Stimulated activated CD8-positive, alpha-beta memory T cell treated with anti-CD3 and anti-CD28 coated beads, Interleukin-15, amount 100 ng/mL, for 1 hour (primary cell): Measurements from ENCODE around the gene IQCE.
"Not testable (repeated sequence)": the region's sequence is repeated elsewhere in the genome, so short reads cannot be mapped to it uniquely, and the experiment has no call there.

ENCODE experiments used
- DNase-seq: peaks from one replicate; pipeline ENCODE4 v3.0.0-alpha.2; 2020; ENCODE audit warnings: low read depth

IQCE gene

GRCh38 chr7:2555121-2556052, 3.4 kb upstream of the IQCE start, which contains the start of gene BRAT1:
TSS of gene BRAT1 (minus strand) at chr7:2555524. CDS start at chr7:2554431, 1,093 bp downstream.
- peak; percentile 96 for DNase-seq

GRCh38 chr7:2559283-2559950, 638 bp downstream of the IQCE start:
- no peak for DNase-seq

- not testable (repeated sequence) for DNase-seq
Measured at GRCh38 chr7:2563955-2564354, 5.2 kb downstream of the IQCE start.

- no peak for DNase-seq
Measured at GRCh38 chr7:2564970-2565540, 6.3 kb downstream of the IQCE start.

GRCh38 chr7:2566348-2566889, 7.6 kb downstream of the IQCE start:
- no peak for DNase-seq

GRCh38 chr7:2566890-2567678, 8.3 kb downstream of the IQCE start:
- DNase-seq, result no peak

DNA sequence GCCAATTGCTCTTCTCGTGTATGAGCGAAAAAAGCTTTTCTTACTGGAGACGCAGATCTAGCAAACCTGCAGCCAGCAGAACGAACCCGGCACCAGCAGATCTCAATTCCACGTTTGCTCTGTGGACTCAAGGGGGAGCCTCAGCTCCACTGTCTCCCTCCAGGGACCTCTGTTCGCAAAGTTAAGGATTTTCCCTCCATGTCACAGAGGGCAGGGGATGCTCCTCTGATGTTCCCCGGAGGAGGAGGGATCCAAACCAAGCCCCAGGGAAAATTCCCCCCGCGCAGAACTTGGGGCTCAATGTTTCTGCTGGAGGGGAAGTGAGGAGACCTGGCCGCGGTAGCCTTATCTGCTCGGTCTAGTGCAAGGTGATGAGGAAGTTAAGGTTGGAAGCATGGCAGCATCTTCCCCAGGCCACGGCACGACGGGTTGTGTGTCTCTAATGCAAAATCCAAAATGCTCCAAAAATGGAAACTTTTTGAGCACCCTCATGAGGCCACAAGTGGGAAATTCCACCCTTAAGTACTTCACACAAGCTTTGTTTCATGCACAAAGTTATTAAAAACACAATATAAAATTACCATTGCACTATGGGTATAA, 9.0 kb downstream of the IQCE start:
- DNase-seq, result no peak

GRCh38 chr7:2568521-2569223, 9.9 kb downstream of the IQCE start:
- no peak for DNase-seq

GRCh38 chr7:2569421-2569820, 10.6 kb downstream of the IQCE start:
- DNase-seq, result no peak

DNA sequence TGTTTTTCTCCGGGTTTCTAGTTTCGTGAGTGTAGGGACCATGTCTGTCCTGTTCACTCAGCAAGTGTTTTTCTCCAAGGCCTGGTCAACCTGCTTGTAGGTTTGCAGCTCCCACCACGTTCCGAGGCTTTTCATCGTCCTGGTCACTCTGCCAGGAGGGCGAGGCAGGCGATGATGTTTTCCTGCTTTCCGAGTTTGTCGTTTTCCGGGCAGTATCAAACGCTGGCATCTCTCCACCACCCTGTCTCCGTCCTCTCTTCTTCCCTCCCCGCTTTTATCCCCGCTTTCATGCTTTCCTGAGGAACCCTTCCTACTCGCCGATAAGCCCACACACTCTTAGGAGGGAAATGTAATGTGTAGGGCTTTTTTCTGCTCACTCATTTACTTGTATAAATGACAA, 11.2 kb downstream of the IQCE start:
- no peak for DNase-seq

GRCh38 chr7:2571409-2571808, 12.6 kb downstream of the IQCE start:
- DNase-seq, result no peak

GRCh38 chr7:2572101-2572842, 13.5 kb downstream of the IQCE start:
- DNase-seq, result no peak

DNA sequence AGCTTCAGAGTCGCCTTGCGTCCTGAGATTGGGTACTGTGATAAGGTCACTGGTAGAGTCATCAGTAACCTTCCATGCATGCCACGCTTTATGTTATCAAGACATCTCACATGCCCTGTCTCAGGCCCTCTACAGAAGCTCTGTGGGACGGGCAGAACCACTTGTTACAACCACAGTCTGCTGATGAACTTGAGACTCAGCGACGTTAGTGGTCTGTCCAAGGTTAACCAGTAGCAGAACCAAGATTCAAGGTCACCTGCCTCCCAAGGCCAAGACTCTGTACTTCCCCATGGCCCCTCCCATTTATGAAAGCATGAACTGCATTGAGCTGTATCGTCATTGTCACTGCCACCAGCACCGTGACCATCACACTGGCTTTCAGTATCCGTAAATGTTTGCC, 15.0 kb downstream of the IQCE start:
- no peak for DNase-seq

GRCh38 chr7:2575046-2575732, 16.4 kb downstream of the IQCE start:
- DNase-seq, result no peak

DNA sequence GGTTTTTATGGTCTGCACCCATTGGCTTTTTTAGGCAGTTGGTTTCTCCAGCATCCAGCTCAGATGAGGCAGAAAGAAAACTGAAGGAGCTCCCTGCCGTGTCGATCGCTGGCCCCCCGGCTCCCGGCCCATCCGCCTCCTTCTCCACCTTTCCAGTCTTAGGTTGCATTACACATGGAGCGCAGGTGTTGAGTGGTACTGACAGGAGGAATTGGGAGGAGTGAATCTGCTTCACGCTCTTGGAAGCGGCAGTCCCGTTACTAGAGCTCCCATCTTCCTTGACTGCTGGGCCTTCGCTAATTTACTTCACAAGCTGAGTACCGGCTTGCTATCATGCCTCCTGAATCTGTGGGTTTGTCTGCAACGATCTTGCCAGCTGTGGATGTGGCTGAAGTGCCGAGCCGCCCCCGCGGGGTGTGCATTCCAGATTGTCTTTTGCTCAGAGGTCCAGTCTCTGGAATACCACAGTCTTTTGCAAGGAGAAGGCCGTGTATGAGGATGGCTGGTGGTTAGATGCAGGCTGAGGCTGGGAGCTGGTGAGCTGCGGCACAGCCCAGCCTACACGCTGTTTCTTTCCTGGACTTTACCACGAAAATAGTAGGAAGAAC, 17.1 kb downstream of the IQCE start:
- DNase-seq, result no peak

GRCh38 chr7:2576742-2577491, 18.1 kb downstream of the IQCE start:
- no peak for DNase-seq

DNA sequence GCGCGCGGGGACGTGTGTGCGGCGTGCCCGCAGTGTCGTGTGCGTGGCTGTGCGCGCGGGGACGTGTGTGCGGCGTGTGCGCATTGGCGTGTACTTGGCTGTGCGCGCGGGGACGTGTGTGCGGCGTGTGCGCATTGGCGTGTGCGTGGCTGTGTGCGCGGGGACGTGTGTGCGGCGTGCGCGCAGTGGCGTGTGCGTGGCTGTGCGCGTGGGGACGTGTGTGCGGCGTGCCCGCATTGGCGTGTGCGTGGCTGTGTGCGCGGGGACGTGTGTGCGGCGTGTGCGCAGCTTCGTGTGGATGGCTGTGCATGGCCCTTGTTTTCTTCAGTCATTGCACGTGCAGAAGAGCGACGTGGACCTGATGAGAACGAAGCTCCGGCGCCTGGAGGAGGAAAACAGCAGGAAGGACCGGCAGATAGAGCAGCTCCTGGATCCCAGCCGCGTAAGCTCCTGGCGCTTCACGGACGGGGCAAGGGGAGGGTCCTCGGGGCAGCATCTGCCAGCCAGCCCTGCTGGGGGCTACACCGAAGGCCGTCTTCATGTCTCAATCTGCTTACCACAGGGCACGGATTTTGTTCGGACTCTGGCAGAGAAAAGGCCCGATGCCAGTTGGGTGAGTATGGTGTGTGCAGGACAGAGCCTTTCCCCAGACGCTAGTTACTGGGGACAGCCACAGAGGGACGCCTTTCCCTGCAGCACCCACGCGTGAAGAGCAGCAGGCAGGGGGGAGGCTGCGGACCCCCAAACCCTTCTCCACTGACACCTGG, 19.3 kb downstream of the IQCE start:
- no peak for DNase-seq
